ENCODE results near the gene PUS1.

- TF ChIP-seq ZNF8 (CRISPR knock-in tag; IDR thresholded peaks at IDR 0.05) (no peak), BACH2 (CRISPR knock-in tag; IDR thresholded peaks at IDR 0.05; ENCODE audit: borderline replicate concordance) (no peak), ESRRG (CRISPR knock-in tag; IDR thresholded peaks at IDR 0.05) (no peak), ZC3H10 (CRISPR knock-in tag; IDR thresholded peaks at IDR 0.05) (no peak), CSRNP3 (CRISPR knock-in tag; IDR thresholded peaks at IDR 0.05) (no peak), ZFP30 (CRISPR knock-in tag; IDR thresholded peaks at IDR 0.05) (no peak), PATZ1 (CRISPR knock-in tag; IDR thresholded peaks at IDR 0.05; ENCODE audit: borderline replicate concordance) (no peak)
Measured at GRCh38 chr12:131922772-131923171, 6.3 kb upstream of the PUS1 start.
